ENCODE data around the gene GNB4. TPM values are rescaled to one million over a fixed set of nuclear protein-coding genes. Genes with fewer than 3 reads are reported as not detected.
A peak's percentile ranks its signal among the peaks of the same experiment; 100 is the strongest.

The GNB4 gene
- total and polyA plus RNA-seq, 9 of the 15 experiments (the other 6 are each of a cell fraction or from before 2014, with no cell fraction given) = 6.8 to 36.7 (median 21.4) TPM

DNA sequence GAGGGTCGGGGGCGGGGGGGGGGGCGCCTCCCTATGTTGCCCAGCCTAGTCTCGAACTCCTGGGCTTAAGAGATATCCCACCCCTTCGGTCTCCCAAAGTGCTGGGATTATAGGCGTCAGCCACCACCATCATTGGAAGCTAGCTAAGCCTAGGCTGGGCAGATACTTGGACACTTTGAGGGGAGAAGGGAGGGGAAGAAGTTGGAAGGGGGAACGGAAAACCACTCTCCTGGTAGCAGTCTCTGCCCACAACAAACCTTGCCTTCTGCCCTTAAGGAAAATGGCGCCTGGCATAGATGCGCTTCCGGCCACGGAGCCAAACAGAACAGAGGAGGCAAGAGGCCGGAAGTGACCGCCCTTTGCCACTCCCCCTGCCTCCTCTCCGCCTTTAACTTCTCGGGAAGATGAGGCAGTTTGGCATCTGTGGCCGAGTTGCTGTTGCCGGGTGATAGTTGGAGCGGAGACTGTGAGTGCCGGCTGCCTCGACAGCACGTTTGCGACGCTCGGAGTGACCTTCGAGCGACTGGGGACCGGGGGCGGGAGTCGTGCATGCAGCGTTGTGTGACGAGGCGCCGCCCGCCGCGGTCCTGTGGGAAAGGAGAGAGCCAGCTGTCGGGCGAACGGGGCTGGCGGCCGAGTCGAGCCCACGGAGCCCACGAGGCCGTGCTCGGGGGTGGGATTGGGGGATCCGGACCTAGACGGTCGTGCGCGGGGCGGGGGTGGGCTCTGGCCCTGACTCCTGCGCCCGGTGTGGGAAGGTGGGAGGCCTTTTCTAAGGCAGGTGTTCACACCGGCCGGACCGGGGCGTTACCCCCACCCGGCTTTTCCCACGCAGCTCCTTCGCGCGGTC, 103.7 kb downstream of the GNB4 start, which contains the start of gene MFN1 (continued):
- TF ChIP-seq, protein P1, sequence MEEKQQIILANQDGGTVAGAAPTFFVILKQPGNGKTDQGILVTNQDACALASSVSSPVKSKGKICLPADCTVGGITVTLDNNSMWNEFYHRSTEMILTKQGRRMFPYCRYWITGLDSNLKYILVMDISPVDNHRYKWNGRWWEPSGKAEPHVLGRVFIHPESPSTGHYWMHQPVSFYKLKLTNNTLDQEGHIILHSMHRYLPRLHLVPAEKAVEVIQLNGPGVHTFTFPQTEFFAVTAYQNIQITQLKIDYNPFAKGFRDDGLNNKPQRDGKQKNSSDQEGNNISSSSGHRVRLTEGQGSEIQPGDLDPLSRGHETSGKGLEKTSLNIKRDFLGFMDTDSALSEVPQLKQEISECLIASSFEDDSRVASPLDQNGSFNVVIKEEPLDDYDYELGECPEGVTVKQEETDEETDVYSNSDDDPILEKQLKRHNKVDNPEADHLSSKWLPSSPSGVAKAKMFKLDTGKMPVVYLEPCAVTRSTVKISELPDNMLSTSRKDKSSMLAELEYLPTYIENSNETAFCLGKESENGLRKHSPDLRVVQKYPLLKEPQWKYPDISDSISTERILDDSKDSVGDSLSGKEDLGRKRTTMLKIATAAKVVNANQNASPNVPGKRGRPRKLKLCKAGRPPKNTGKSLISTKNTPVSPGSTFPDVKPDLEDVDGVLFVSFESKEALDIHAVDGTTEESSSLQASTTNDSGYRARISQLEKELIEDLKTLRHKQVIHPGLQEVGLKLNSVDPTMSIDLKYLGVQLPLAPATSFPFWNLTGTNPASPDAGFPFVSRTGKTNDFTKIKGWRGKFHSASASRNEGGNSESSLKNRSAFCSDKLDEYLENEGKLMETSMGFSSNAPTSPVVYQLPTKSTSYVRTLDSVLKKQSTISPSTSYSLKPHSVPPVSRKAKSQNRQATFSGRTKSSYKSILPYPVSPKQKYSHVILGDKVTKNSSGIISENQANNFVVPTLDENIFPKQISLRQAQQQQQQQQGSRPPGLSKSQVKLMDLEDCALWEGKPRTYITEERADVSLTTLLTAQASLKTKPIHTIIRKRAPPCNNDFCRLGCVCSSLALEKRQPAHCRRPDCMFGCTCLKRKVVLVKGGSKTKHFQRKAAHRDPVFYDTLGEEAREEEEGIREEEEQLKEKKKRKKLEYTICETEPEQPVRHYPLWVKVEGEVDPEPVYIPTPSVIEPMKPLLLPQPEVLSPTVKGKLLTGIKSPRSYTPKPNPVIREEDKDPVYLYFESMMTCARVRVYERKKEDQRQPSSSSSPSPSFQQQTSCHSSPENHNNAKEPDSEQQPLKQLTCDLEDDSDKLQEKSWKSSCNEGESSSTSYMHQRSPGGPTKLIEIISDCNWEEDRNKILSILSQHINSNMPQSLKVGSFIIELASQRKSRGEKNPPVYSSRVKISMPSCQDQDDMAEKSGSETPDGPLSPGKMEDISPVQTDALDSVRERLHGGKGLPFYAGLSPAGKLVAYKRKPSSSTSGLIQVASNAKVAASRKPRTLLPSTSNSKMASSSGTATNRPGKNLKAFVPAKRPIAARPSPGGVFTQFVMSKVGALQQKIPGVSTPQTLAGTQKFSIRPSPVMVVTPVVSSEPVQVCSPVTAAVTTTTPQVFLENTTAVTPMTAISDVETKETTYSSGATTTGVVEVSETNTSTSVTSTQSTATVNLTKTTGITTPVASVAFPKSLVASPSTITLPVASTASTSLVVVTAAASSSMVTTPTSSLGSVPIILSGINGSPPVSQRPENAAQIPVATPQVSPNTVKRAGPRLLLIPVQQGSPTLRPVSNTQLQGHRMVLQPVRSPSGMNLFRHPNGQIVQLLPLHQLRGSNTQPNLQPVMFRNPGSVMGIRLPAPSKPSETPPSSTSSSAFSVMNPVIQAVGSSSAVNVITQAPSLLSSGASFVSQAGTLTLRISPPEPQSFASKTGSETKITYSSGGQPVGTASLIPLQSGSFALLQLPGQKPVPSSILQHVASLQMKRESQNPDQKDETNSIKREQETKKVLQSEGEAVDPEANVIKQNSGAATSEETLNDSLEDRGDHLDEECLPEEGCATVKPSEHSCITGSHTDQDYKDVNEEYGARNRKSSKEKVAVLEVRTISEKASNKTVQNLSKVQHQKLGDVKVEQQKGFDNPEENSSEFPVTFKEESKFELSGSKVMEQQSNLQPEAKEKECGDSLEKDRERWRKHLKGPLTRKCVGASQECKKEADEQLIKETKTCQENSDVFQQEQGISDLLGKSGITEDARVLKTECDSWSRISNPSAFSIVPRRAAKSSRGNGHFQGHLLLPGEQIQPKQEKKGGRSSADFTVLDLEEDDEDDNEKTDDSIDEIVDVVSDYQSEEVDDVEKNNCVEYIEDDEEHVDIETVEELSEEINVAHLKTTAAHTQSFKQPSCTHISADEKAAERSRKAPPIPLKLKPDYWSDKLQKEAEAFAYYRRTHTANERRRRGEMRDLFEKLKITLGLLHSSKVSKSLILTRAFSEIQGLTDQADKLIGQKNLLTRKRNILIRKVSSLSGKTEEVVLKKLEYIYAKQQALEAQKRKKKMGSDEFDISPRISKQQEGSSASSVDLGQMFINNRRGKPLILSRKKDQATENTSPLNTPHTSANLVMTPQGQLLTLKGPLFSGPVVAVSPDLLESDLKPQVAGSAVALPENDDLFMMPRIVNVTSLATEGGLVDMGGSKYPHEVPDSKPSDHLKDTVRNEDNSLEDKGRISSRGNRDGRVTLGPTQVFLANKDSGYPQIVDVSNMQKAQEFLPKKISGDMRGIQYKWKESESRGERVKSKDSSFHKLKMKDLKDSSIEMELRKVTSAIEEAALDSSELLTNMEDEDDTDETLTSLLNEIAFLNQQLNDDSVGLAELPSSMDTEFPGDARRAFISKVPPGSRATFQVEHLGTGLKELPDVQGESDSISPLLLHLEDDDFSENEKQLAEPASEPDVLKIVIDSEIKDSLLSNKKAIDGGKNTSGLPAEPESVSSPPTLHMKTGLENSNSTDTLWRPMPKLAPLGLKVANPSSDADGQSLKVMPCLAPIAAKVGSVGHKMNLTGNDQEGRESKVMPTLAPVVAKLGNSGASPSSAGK (IDR thresholded peaks at IDR 0.05) = peak; percentile 73
- TF ChIP-seq, protein P2, sequence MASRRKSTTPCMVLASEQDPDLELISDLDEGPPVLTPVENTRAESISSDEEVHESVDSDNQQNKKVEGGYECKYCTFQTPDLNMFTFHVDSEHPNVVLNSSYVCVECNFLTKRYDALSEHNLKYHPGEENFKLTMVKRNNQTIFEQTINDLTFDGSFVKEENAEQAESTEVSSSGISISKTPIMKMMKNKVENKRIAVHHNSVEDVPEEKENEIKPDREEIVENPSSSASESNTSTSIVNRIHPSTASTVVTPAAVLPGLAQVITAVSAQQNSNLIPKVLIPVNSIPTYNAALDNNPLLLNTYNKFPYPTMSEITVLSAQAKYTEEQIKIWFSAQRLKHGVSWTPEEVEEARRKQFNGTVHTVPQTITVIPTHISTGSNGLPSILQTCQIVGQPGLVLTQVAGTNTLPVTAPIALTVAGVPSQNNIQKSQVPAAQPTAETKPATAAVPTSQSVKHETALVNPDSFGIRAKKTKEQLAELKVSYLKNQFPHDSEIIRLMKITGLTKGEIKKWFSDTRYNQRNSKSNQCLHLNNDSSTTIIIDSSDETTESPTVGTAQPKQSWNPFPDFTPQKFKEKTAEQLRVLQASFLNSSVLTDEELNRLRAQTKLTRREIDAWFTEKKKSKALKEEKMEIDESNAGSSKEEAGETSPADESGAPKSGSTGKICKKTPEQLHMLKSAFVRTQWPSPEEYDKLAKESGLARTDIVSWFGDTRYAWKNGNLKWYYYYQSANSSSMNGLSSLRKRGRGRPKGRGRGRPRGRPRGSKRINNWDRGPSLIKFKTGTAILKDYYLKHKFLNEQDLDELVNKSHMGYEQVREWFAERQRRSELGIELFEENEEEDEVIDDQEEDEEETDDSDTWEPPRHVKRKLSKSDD (conservative IDR thresholded peaks at IDR 0.05; ENCODE audit: low read length) = no peak
- TF ChIP-seq SMAD3 (CRISPR knock-in tag; conservative IDR thresholded peaks at IDR 0.05) (no peak), POU5F1 (IDR thresholded peaks at IDR 0.05; ENCODE audit: borderline replicate concordance, low read depth, low read length, partially characterized antibody) (no peak), ZNF79 (CRISPR knock-in tag; IDR thresholded peaks at IDR 0.05; ENCODE audit: low read depth) (no peak)
- TF ChIP-seq, protein P3, sequence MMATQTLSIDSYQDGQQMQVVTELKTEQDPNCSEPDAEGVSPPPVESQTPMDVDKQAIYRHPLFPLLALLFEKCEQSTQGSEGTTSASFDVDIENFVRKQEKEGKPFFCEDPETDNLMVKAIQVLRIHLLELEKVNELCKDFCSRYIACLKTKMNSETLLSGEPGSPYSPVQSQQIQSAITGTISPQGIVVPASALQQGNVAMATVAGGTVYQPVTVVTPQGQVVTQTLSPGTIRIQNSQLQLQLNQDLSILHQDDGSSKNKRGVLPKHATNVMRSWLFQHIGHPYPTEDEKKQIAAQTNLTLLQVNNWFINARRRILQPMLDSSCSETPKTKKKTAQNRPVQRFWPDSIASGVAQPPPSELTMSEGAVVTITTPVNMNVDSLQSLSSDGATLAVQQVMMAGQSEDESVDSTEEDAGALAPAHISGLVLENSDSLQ (IDR thresholded peaks at IDR 0.05) = peak; percentile 50
- TF ChIP-seq, protein P4, sequence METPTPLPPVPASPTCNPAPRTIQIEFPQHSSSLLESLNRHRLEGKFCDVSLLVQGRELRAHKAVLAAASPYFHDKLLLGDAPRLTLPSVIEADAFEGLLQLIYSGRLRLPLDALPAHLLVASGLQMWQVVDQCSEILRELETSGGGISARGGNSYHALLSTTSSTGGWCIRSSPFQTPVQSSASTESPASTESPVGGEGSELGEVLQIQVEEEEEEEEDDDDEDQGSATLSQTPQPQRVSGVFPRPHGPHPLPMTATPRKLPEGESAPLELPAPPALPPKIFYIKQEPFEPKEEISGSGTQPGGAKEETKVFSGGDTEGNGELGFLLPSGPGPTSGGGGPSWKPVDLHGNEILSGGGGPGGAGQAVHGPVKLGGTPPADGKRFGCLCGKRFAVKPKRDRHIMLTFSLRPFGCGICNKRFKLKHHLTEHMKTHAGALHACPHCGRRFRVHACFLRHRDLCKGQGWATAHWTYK (CRISPR knock-in tag; IDR thresholded peaks at IDR 0.05) = 0 out of 2 replicates have a peak, but pooled peaks have one; percentile 71

All from K562 (cell line).